ENCODE results near the gene PIGQ.

Gene PIGQ

GRCh38 chr16:630815-631405 is 61.1 kb downstream of the PIGQ start, which contains the start of gene WFIKKN1:
Gene WFIKKN1, plus strand, starts transcription at chr16:630985. Its CDS starts 269 bp downstream, at chr16:631254.
- no peak for DNase-seq

- no peak for DNase-seq
Measured at GRCh38 chr16:631808-632358, 62.1 kb downstream of the PIGQ start.

GRCh38 chr16:632486-633335 is 62.9 kb downstream of the PIGQ start:
- no peak for DNase-seq

- no peak for DNase-seq
Measured at GRCh38 chr16:633336-634050, 63.7 kb downstream of the PIGQ start.

Measured in CD4-positive, alpha-beta T cell treated with Interleukin-17A for 1 hour (primary cell).